Neural crest cell (in vitro differentiated cells): Measurements from ENCODE around the gene NCOA3. TPM values are rescaled to one million over a fixed set of nuclear protein-coding genes. Genes with fewer than 3 reads are reported as not detected.

Experiments used
- DNase-seq: peaks from one replicate; pipeline ENCODE4 v3.0.0; 2021; ENCODE audit warnings: low read depth, mixed read lengths, low spot score
- H3K27ac Mint-ChIP-seq: one replicate; pipeline ENCODE4 v1.8.0; 2021; ENCODE audit warnings: mild to moderate bottlenecking, mixed read lengths; ENCODE audit not compliant: unreplicated experiment
- H3K27me3 Mint-ChIP-seq: 2 replicates; pipeline ENCODE4 v1.8.0; 2021; ENCODE audit warnings: low read depth, mild to moderate bottlenecking, mixed read lengths
- H3K36me3 Mint-ChIP-seq: 2 replicates; pipeline ENCODE4 v1.8.0; 2021; ENCODE audit warnings: low read depth, mild to moderate bottlenecking, mixed read lengths
- H3K4me1 Mint-ChIP-seq: 2 replicates; pipeline ENCODE4 v1.8.0; 2021; ENCODE audit warnings: mixed read lengths
- H3K4me3 Mint-ChIP-seq: one replicate; pipeline ENCODE4 v1.8.0; 2021; ENCODE audit warnings: mild to moderate bottlenecking, mixed read lengths
- H3K9me3 Mint-ChIP-seq: 2 replicates; pipeline ENCODE4 v1.8.0; 2021; ENCODE audit warnings: mixed read lengths
- total RNA-seq: library from RNA; stranded (reverse); gene quantifications from 2 replicates; pipeline ENCODE4 v1.2.1, GENCODE V29; 2021
- TF ChIP-seq, protein P1 (sequence below): fragments of 200-600 bp; sonication (generic); conservative IDR thresholded peaks from 2 replicates; pipeline ENCODE4 v1.5.0; 2021; ENCODE audit warnings: antibody characterized with exemption, mild to moderate bottlenecking

Gene NCOA3
- total RNA-seq, 1 donor from 2014 or later, result 25.7 TPM

DNA sequence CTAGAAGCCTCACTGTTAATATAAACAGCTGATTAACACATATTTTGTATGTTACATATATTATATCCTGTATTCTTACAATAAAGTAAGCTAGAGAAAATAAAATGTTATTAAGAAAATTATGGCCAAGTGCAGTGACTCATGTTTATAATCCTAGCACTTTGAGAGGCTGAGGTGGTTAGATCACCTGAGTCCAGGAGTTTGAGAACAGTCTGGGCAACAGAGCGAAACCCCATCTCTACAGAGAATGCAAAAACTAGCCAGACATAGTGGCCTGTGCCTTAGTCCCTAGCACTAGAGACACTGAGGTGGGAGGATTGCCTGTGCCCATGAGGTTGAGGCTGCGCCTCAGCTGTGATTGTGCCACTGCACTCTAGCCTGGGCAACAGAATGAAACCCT, 81.9 kb downstream of the NCOA3 start:
- no peak overlapping the region for H3K4me3 Mint-ChIP-seq
- no peak overlapping the region for H3K27ac Mint-ChIP-seq
- H3K36me3 Mint-ChIP-seq, result peaks cover 5% of the 10 kb centered on the region
- peaks cover 21% of the 10 kb centered on the region for H3K4me1 Mint-ChIP-seq
- H3K9me3 Mint-ChIP-seq, result no peaks in the 10 kb centered on the region
- H3K27me3 Mint-ChIP-seq, result no peaks in the 10 kb centered on the region
- TF ChIP-seq, protein P1, sequence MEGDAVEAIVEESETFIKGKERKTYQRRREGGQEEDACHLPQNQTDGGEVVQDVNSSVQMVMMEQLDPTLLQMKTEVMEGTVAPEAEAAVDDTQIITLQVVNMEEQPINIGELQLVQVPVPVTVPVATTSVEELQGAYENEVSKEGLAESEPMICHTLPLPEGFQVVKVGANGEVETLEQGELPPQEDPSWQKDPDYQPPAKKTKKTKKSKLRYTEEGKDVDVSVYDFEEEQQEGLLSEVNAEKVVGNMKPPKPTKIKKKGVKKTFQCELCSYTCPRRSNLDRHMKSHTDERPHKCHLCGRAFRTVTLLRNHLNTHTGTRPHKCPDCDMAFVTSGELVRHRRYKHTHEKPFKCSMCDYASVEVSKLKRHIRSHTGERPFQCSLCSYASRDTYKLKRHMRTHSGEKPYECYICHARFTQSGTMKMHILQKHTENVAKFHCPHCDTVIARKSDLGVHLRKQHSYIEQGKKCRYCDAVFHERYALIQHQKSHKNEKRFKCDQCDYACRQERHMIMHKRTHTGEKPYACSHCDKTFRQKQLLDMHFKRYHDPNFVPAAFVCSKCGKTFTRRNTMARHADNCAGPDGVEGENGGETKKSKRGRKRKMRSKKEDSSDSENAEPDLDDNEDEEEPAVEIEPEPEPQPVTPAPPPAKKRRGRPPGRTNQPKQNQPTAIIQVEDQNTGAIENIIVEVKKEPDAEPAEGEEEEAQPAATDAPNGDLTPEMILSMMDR, result no peak
- no peak for DNase-seq

DNA sequence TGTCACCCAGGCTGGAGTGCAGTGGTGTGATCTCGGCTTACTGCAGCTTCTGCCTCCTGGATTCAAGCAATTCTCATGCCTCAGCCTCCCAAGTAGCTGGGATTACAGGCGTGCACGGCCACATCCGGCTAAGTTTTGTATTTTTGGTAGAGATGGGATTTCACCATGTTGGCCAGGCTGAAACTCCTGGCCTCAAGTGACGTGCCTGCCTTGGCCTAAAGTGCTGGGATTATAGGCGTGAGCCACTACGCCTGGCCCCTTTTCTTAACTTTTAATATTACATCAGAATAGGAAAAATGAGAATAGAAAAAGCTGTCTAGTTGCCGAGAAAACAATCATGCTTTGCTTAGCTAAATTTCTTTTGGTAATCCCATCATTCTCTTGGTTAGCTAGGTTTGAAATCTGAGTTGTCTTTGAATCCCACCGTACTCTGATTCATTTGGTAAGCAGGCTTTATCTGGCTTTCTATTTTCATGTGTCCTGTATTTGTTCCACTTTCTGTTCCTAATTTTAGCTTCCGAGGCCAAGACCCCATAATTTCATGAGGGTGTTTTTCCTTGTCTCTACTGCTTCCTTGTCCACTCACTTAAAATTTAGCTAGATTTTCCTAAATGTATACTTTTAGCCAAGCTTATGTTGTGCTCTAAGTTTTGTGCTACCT, 83.5 kb downstream of the NCOA3 start:
- Mint-ChIP-seq H3K27me3 (no peaks in the 10 kb centered on the region), H3K27ac (peak overlapping the region; percentile 52), H3K4me3 (no peak overlapping the region), H3K9me3 (no peaks in the 10 kb centered on the region), H3K36me3 (peaks cover 5% of the 10 kb centered on the region), H3K4me1 (peaks cover 21% of the 10 kb centered on the region)
- no peak for DNase-seq
- TF ChIP-seq, protein P1, result no peak

DNA sequence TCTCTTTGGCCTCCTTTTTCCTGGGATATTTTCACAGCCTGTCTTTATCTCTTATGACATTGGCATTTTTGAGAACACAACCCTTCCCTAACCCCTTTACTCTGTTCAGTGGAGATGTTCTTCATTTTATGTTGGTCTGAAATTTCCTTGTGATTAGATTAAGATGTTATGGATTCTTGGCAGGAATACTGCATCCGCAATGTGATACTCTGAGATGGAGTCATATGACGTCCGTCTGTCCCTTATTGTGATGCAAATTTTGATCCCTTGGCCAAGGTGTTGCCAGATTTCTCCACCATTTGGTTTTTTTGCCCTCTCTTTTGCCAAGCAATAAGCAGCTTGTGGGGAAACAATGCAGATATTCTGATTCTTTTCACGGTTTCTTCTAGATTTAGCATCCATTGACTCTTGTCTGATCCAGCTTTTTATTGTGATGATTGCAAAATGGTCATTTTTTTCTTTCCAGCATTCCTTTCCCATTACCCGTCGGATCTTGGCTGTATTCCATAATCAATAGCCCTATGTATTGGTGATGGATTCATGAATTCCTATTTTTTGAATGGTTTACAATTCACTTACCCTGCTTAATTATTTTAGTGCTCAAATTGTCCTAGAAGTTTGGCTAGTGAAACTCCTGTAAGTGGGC, 85.1 kb downstream of the NCOA3 start:
- Mint-ChIP-seq H3K27me3 (no peaks in the 10 kb centered on the region), H3K4me3 (no peak overlapping the region), H3K27ac (no peak overlapping the region), H3K9me3 (no peaks in the 10 kb centered on the region), H3K4me1 (peaks cover 20% of the 10 kb centered on the region), H3K36me3 (peaks cover 5% of the 10 kb centered on the region)
- TF ChIP-seq, protein P1, result no peak
- no peak for DNase-seq

DNA sequence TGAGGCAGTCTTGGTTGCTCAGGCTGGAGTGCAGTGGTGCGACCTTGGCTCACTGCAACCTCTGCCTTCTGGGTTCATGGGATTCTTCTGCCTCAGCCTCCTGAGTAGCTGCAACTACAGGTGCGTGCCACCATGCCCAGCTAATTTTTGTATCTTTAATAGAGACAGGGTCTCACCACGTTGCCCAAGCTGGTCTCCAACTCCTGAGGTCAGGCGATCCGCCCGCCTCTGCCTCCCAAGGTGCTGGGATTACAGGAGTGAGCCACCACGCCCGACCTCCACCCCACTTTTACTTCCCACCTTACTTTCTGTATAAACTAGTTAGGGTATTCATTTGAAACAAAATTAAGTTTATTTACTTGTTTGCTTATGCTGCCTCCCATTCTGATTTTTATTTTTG, 86.5 kb downstream of the NCOA3 start:
- H3K27ac Mint-ChIP-seq, result no peak overlapping the region
- no peaks in the 10 kb centered on the region for H3K9me3 Mint-ChIP-seq
- DNase-seq, result no peak
- TF ChIP-seq, protein P1, result no peak
- peaks cover 5% of the 10 kb centered on the region for H3K36me3 Mint-ChIP-seq
- no peak overlapping the region for H3K4me3 Mint-ChIP-seq
- H3K27me3 Mint-ChIP-seq, result no peaks in the 10 kb centered on the region
- peaks cover 20% of the 10 kb centered on the region for H3K4me1 Mint-ChIP-seq

DNA sequence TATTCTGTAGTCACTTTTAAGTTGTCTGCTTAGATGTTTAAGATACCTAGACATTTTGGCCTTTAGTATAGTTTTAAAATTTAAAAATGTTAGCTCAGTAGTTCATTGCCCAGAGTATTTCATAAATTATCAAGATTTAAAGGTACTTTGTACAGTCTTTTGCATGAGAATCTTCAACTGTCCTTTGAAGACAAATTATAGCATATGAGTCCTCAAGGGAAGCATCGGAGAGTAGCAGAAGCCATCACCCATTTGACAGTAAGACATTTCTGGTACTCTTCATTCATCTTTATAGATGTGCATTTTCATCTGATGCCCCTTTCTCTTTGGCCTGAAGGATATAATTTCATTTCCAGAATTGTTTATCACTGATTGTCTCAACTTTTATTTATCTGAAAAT, 89.5 kb downstream of the NCOA3 start:
- Mint-ChIP-seq H3K4me3 (no peak overlapping the region), H3K4me1 (peaks cover 15% of the 10 kb centered on the region), H3K27me3 (no peaks in the 10 kb centered on the region), H3K9me3 (no peaks in the 10 kb centered on the region), H3K36me3 (peaks cover 3% of the 10 kb centered on the region), H3K27ac (no peak overlapping the region)
- DNase-seq, result no peak
- TF ChIP-seq, protein P1, result no peak
